HG03442 (cell line): ENCODE results near the gene OVCH1.
A peak's percentile ranks its signal among the peaks of the same experiment; 100 is the strongest.

Experiments
- ATAC-seq: cut with Tn5 transposase; IDR thresholded peaks from one replicate; pipeline ENCODE4 v1.9.1; 2021; ENCODE audit warnings: mild to moderate bottlenecking, moderate library complexity; ENCODE audit not compliant: unreplicated experiment

The OVCH1 gene

GRCh38 chr12:29497588-29497987 is at the start of gene OVCH1:
Gene OVCH1, minus strand, starts transcription at chr12:29497686. Its CDS starts 0 bp downstream, at chr12:29497686.
- ATAC-seq = no peak

- no peak for ATAC-seq
Observed at GRCh38 chr12:29547151-29547632, 49.7 kb upstream of the OVCH1 start.

GRCh38 chr12:29546000-29546399 is 48.5 kb upstream of the OVCH1 start:
- no peak for ATAC-seq

GRCh38 chr12:29545102-29545467 is 47.6 kb upstream of the OVCH1 start:
- ATAC-seq = peak; percentile 86

GRCh38 chr12:29544428-29545101 is 47.1 kb upstream of the OVCH1 start:
- ATAC-seq = no peak

GRCh38 chr12:29543036-29543435 is 45.5 kb upstream of the OVCH1 start:
- no peak for ATAC-seq

- no peak for ATAC-seq
Observed at GRCh38 chr12:29537298-29537697, 39.8 kb upstream of the OVCH1 start.

GRCh38 chr12:29534935-29535334 is 37.4 kb upstream of the OVCH1 start:
- no peak for ATAC-seq

GRCh38 chr12:29533815-29534489 is 36.5 kb upstream of the OVCH1 start:
- no peak for ATAC-seq

- no peak for ATAC-seq
Observed at GRCh38 chr12:29531471-29531870, 34.0 kb upstream of the OVCH1 start.

- ATAC-seq = no peak
Observed at GRCh38 chr12:29530436-29530835, 33.0 kb upstream of the OVCH1 start.

GRCh38 chr12:29528161-29528560 is 30.7 kb upstream of the OVCH1 start:
- no peak for ATAC-seq

- no peak for ATAC-seq
Observed at GRCh38 chr12:29521951-29522350, 24.5 kb upstream of the OVCH1 start.

- ATAC-seq = no peak
Observed at GRCh38 chr12:29519585-29520182, 22.2 kb upstream of the OVCH1 start.

- ATAC-seq = no peak
Observed at GRCh38 chr12:29518407-29518806, 20.9 kb upstream of the OVCH1 start.

GRCh38 chr12:29517264-29517663 is 19.8 kb upstream of the OVCH1 start:
- ATAC-seq = no peak

- ATAC-seq = no peak
Observed at GRCh38 chr12:29516431-29516875, 19.0 kb upstream of the OVCH1 start.

GRCh38 chr12:29510591-29511185 is 13.2 kb upstream of the OVCH1 start:
- ATAC-seq = no peak

GRCh38 chr12:29509503-29509902 is 12.0 kb upstream of the OVCH1 start:
- ATAC-seq = no peak

- ATAC-seq = no peak
Observed at GRCh38 chr12:29508949-29509348, 11.5 kb upstream of the OVCH1 start.

GRCh38 chr12:29505122-29505521 is 7.6 kb upstream of the OVCH1 start:
- no peak for ATAC-seq

GRCh38 chr12:29503283-29503682 is 5.8 kb upstream of the OVCH1 start:
- ATAC-seq = no peak
